ENCODE data around the gene FAM241A. TPM values are rescaled to one million over a fixed set of nuclear protein-coding genes. Genes with fewer than 3 reads are reported as not detected.
"Not testable (repeated sequence)": the region's sequence is repeated elsewhere in the genome, so short reads cannot be mapped to it uniquely, and the experiment has no call there.

FAM241A gene
- total RNA-seq, 2 donors from 2014 or later, result 1.4 to 1.9 TPM

GRCh38 chr4:112175840-112176239, 30.6 kb downstream of the FAM241A start:
- Histone ChIP-seq H3K9me3 (no peaks in the 10 kb centered on the region), H3K9ac (ENCODE audit: low read depth in 2 of 2, low read length in 2 of 2) (no peak overlapping the region), H3K4me3 (no peak overlapping the region), H3K36me3 (no peaks in the 10 kb centered on the region), H3K4me1 (no peaks in the 10 kb centered on the region), H3K27ac (no peak overlapping the region), H3K27me3 (no peaks in the 10 kb centered on the region)
- intact Hi-C loops (cut with DNase I), result no loop called here
- DNase-seq, result no peak
- TF ChIP-seq CTCF (IDR thresholded peaks at IDR 0.05), result no peak

- no peak for TF ChIP-seq CTCF (IDR thresholded peaks at IDR 0.05)
- Histone ChIP-seq H3K9ac (ENCODE audit: low read depth in 2 of 2, low read length in 2 of 2) (no peak overlapping the region), H3K4me3 (no peak overlapping the region), H3K36me3 (no peaks in the 10 kb centered on the region), H3K27ac (no peak overlapping the region), H3K27me3 (no peaks in the 10 kb centered on the region), H3K9me3 (no peaks in the 10 kb centered on the region), H3K4me1 (no peaks in the 10 kb centered on the region)
- intact Hi-C loops (cut with DNase I), result no loop called here
- DNase-seq, result no peak
Observed at GRCh38 chr4:112176596-112176995, 31.3 kb downstream of the FAM241A start.

GRCh38 chr4:112178741-112179140, 33.5 kb downstream of the FAM241A start:
- H3K4me1 ChIP-seq; intact Hi-C loops (cut with DNase I); H3K4me3 ChIP-seq; H3K36me3 ChIP-seq; H3K27ac ChIP-seq; DNase-seq; H3K27me3 ChIP-seq; H3K9ac ChIP-seq (ENCODE audit: low read depth in 2 of 2, low read length in 2 of 2); H3K9me3 ChIP-seq: not testable (repeated sequence)

- TF ChIP-seq CTCF (IDR thresholded peaks at IDR 0.05), result no peak
- H3K9me3 ChIP-seq, result no peaks in the 10 kb centered on the region
- no peak overlapping the region for H3K27ac ChIP-seq
- no peaks in the 10 kb centered on the region for H3K36me3 ChIP-seq
- no peak overlapping the region for H3K9ac ChIP-seq (ENCODE audit: low read depth in 2 of 2, low read length in 2 of 2)
- no peak overlapping the region for H3K4me3 ChIP-seq
- no peaks in the 10 kb centered on the region for H3K27me3 ChIP-seq
- intact Hi-C loops (cut with DNase I), result no loop called here
- no peaks in the 10 kb centered on the region for H3K4me1 ChIP-seq
- no peak for DNase-seq
Observed at GRCh38 chr4:112181358-112182000, 36.2 kb downstream of the FAM241A start.

- TF ChIP-seq CTCF (IDR thresholded peaks at IDR 0.05), result no peak
- intact Hi-C loops (cut with DNase I), result no loop called here
- Histone ChIP-seq H3K9me3 (no peaks in the 10 kb centered on the region), H3K36me3 (no peaks in the 10 kb centered on the region), H3K9ac (ENCODE audit: low read depth in 2 of 2, low read length in 2 of 2) (no peak overlapping the region), H3K27ac (no peak overlapping the region), H3K27me3 (no peaks in the 10 kb centered on the region), H3K4me1 (no peaks in the 10 kb centered on the region), H3K4me3 (no peak overlapping the region)
- no peak for DNase-seq
Observed at GRCh38 chr4:112182604-112183003, 37.4 kb downstream of the FAM241A start.

- H3K9me3 ChIP-seq, result no peaks in the 10 kb centered on the region
- no peak overlapping the region for H3K4me3 ChIP-seq
- H3K27ac ChIP-seq, result no peak overlapping the region
- intact Hi-C loops (cut with DNase I), result no loop called here
- no peaks in the 10 kb centered on the region for H3K4me1 ChIP-seq
- H3K27me3 ChIP-seq, result no peaks in the 10 kb centered on the region
- no peak for DNase-seq
- no peak for TF ChIP-seq CTCF (IDR thresholded peaks at IDR 0.05)
- no peaks in the 10 kb centered on the region for H3K36me3 ChIP-seq
- no peak overlapping the region for H3K9ac ChIP-seq (ENCODE audit: low read depth in 2 of 2, low read length in 2 of 2)
Observed at GRCh38 chr4:112183252-112183651, 38.0 kb downstream of the FAM241A start.

All from colonic mucosa (tissue), 4 donors.